ENCODE data around the gene CDK2.

GRCh38 chr12:55979069-55979468 lies 12.4 kb downstream of the CDK2 start:
- TF ChIP-seq CTCF (IDR thresholded peaks at IDR 0.05; ENCODE audit: borderline replicate concordance, extremely low read depth, low read length, poor library complexity, severe bottlenecking) (no peak), EZH2 (IDR thresholded peaks at IDR 0.05; ENCODE audit: borderline replicate concordance, low read depth, low read length, severe bottlenecking) (no peak)

All from DND-41 (cell line).